Activated naive CD4-positive, alpha-beta T cell (primary cell): Measurements from ENCODE around the gene LSM14A.
A peak's percentile ranks its signal among the peaks of the same experiment; 100 is the strongest.
"Not testable (repeated sequence)": the region's sequence is repeated elsewhere in the genome, so short reads cannot be mapped to it uniquely, and the experiment has no call there.

Experiments used
- DNase-seq, 4 experiments: peaks; one replicate each; lab custom pipeline; 2025; lab: John Stamatoyannopoulos, UW

LSM14A gene

GRCh38 chr19:34191355-34191962, 19.2 kb downstream of the LSM14A start:
- no peak for DNase-seq

- DNase-seq, result no peak
These were observed 21.1 kb downstream of the LSM14A start for GRCh38 chr19:34193439-34193838.

GRCh38 chr19:34193876-34194275, 21.6 kb downstream of the LSM14A start:
- DNase-seq, result no peak

GRCh38 chr19:34201133-34201532, 28.8 kb downstream of the LSM14A start:
- DNase-seq, result no peak

GRCh38 chr19:34205324-34205723, 33.0 kb downstream of the LSM14A start:
- DNase-seq, result not testable (repeated sequence)

GRCh38 chr19:34208291-34208884, 36.1 kb downstream of the LSM14A start:
- no peak for DNase-seq

- DNase-seq, result no peak
These were observed 37.4 kb downstream of the LSM14A start for GRCh38 chr19:34209726-34210125.

- no peak for DNase-seq
These were observed 41.0 kb downstream of the LSM14A start for GRCh38 chr19:34213283-34213682.

- no peak for DNase-seq
These were observed 41.7 kb downstream of the LSM14A start for GRCh38 chr19:34214040-34214439.

GRCh38 chr19:34215006-34215665, 42.8 kb downstream of the LSM14A start:
- DNase-seq, result no peak

- no peak for DNase-seq
These were observed 43.3 kb downstream of the LSM14A start for GRCh38 chr19:34215666-34216038.

- not testable (repeated sequence) for DNase-seq
These were observed 44.5 kb downstream of the LSM14A start for GRCh38 chr19:34216745-34217219.

- peak in 2 of 4 experiments; percentile 15 to 51 for DNase-seq
These were observed 45.9 kb downstream of the LSM14A start for GRCh38 chr19:34217952-34218817.

GRCh38 chr19:34218818-34219164, 46.5 kb downstream of the LSM14A start:
- DNase-seq, result no peak

GRCh38 chr19:34220472-34221063, 48.3 kb downstream of the LSM14A start:
- peak in 3 of 4 experiments; percentile 7 to 31 (median 24) for DNase-seq

- no peak for DNase-seq
These were observed 50.1 kb downstream of the LSM14A start for GRCh38 chr19:34222386-34222785.

- no peak for DNase-seq
These were observed 52.8 kb downstream of the LSM14A start for GRCh38 chr19:34224996-34225658.

- DNase-seq, result no peak
These were observed 53.3 kb downstream of the LSM14A start for GRCh38 chr19:34225659-34226015.

- no peak for DNase-seq
These were observed 53.7 kb downstream of the LSM14A start for GRCh38 chr19:34226036-34226435.

GRCh38 chr19:34228347-34228746, 56.0 kb downstream of the LSM14A start:
- DNase-seq, result no peak

- no peak for DNase-seq
These were observed 56.5 kb downstream of the LSM14A start for GRCh38 chr19:34228762-34229161.

GRCh38 chr19:34229721-34230120, 57.4 kb downstream of the LSM14A start:
- DNase-seq, result no peak
